Ishikawa (cell line): ENCODE results near the gene CTNND2.

Experiments used
- CEBPB ChIP-seq: IDR thresholded peaks from 2 replicates; pipeline ENCODE4 v1.6.1; 2012
- CREB1 ChIP-seq: IDR thresholded peaks from 2 replicates; pipeline ENCODE4 v1.6.1; 2012; ENCODE audit warnings: low read depth
- EGR1 ChIP-seq: IDR thresholded peaks from 2 replicates; pipeline ENCODE4 v1.6.1; 2012
- EP300 ChIP-seq: IDR thresholded peaks from 2 replicates; pipeline ENCODE4 v1.6.1; 2012; ENCODE audit warnings: borderline replicate concordance
- FOXM1 ChIP-seq: IDR thresholded peaks from 2 replicates; pipeline ENCODE4 v1.6.1; 2012; ENCODE audit warnings: low read depth, borderline replicate concordance
- NFIC ChIP-seq: IDR thresholded peaks from 2 replicates; pipeline ENCODE4 v1.6.1; 2012
- RAD21 ChIP-seq: IDR thresholded peaks from 2 replicates; pipeline ENCODE4 v1.6.1; 2012; ENCODE audit warnings: low read depth
- TAF1 ChIP-seq: IDR thresholded peaks from 2 replicates; pipeline ENCODE4 v1.6.1; 2012; ENCODE audit warnings: low read depth, mild to moderate bottlenecking
- TCF12 ChIP-seq: IDR thresholded peaks from 2 replicates; pipeline ENCODE4 v1.6.1; 2012; ENCODE audit warnings: low read depth
- TEAD4 ChIP-seq: IDR thresholded peaks from 2 replicates; pipeline ENCODE4 v1.6.1; 2012
- YY1 ChIP-seq: IDR thresholded peaks from 2 replicates; pipeline ENCODE4 v1.6.1; 2012; ENCODE audit warnings: low read depth
- ZBTB7A ChIP-seq: IDR thresholded peaks from 2 replicates; pipeline ENCODE4 v1.6.1; 2012; ENCODE audit warnings: low read depth
- TF ChIP-seq, protein P1 (sequence below): IDR thresholded peaks from 2 replicates; pipeline ENCODE4 v1.6.1; 2012
- TF ChIP-seq, protein P2 (sequence below): IDR thresholded peaks from 2 replicates; pipeline ENCODE4 v1.6.1; 2012
- TF ChIP-seq, protein P3 (sequence below): IDR thresholded peaks from 2 replicates; pipeline ENCODE4 v1.6.1; 2012; ENCODE audit warnings: low read depth, mild to moderate bottlenecking

CTNND2 gene

DNA sequence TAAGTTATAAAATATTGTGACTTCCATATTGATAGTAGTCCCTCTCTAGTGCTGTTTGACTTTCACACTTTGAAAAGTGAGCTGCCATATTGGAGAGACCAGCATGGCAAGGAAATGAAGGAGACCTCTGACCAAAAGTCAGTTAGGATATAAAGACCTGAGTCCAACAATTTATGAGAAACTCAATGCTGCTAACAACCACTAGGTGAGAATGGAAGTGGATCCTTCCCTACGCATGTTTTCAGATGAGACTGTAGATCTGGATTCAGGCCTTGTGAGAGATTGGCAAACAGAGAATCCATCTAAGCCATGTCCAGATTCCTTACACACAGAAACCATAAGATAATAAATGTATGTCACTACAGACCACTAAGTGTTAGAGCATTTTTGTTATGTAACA lies 81.6 kb downstream of the CTNND2 start:
- TF ChIP-seq EGR1: no peak
- no peak for TF ChIP-seq CREB1
- TF ChIP-seq, protein P1, sequence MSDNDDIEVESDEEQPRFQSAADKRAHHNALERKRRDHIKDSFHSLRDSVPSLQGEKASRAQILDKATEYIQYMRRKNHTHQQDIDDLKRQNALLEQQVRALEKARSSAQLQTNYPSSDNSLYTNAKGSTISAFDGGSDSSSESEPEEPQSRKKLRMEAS: no peak
- TF ChIP-seq RAD21: no peak
- TF ChIP-seq, protein P2, sequence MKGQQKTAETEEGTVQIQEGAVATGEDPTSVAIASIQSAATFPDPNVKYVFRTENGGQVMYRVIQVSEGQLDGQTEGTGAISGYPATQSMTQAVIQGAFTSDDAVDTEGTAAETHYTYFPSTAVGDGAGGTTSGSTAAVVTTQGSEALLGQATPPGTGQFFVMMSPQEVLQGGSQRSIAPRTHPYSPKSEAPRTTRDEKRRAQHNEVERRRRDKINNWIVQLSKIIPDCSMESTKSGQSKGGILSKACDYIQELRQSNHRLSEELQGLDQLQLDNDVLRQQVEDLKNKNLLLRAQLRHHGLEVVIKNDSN: no peak
- no peak for TF ChIP-seq CEBPB
- no peak for TF ChIP-seq TEAD4
- TF ChIP-seq, protein P3, sequence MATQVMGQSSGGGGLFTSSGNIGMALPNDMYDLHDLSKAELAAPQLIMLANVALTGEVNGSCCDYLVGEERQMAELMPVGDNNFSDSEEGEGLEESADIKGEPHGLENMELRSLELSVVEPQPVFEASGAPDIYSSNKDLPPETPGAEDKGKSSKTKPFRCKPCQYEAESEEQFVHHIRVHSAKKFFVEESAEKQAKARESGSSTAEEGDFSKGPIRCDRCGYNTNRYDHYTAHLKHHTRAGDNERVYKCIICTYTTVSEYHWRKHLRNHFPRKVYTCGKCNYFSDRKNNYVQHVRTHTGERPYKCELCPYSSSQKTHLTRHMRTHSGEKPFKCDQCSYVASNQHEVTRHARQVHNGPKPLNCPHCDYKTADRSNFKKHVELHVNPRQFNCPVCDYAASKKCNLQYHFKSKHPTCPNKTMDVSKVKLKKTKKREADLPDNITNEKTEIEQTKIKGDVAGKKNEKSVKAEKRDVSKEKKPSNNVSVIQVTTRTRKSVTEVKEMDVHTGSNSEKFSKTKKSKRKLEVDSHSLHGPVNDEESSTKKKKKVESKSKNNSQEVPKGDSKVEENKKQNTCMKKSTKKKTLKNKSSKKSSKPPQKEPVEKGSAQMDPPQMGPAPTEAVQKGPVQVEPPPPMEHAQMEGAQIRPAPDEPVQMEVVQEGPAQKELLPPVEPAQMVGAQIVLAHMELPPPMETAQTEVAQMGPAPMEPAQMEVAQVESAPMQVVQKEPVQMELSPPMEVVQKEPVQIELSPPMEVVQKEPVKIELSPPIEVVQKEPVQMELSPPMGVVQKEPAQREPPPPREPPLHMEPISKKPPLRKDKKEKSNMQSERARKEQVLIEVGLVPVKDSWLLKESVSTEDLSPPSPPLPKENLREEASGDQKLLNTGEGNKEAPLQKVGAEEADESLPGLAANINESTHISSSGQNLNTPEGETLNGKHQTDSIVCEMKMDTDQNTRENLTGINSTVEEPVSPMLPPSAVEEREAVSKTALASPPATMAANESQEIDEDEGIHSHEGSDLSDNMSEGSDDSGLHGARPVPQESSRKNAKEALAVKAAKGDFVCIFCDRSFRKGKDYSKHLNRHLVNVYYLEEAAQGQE: no peak
- no peak for TF ChIP-seq FOXM1
- TF ChIP-seq ZBTB7A: no peak
- no peak for TF ChIP-seq EP300
- TF ChIP-seq YY1: no peak
- no peak for TF ChIP-seq TAF1

DNA sequence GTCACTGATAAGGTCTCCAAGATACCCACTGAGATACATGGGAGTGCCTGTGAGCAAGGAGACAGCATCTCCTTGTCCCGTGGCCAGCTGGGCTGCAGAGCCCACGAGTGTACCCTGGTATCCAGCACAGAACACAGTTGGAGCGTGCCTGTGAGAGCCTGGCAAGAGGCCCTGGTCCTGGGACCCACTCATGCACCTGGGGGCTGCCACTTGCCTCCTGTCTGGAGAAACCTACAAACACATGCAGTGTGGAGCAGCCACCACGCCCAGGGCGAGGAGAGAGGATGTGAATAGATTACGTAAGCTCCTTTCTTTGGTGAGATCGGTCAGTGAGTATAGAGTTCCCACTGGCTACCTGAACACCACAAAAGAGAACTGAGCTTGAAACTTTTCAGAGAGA lies 88.3 kb downstream of the CTNND2 start:
- TF ChIP-seq TCF12 (no peak), EGR1 (no peak), ZBTB7A (no peak), TAF1 (no peak), CEBPB (no peak), CREB1 (no peak), NFIC (no peak), RAD21 (no peak), TEAD4 (no peak), FOXM1 (no peak), EP300 (no peak), YY1 (no peak)
- TF ChIP-seq, protein P3: no peak
- TF ChIP-seq, protein P1: no peak
- TF ChIP-seq, protein P2: no peak

DNA sequence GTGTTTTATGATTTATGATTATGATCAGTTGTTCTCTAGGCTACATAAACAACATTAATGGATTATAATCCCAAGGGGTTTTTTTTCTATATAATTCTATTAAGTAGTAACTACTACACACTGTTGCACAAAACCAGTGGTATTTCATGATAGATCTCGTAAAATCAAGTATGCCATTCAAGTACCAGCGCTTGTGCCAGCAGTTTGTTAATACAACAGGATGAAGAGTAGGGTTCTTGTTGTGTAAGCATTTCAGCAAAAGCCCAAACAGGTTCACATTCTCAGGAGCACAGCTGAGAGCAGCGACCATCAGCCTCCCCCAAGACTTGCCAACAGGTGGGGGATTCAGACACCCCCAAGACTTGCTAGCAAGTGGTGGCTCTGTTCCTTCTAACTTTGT lies 88.8 kb downstream of the CTNND2 start:
- TF ChIP-seq, protein P1: no peak
- no peak for TF ChIP-seq CEBPB
- TF ChIP-seq ZBTB7A: no peak
- TF ChIP-seq TAF1: no peak
- no peak for TF ChIP-seq YY1
- no peak for TF ChIP-seq CREB1
- no peak for TF ChIP-seq RAD21
- TF ChIP-seq TEAD4: no peak
- TF ChIP-seq FOXM1: no peak
- TF ChIP-seq, protein P3: no peak

DNA sequence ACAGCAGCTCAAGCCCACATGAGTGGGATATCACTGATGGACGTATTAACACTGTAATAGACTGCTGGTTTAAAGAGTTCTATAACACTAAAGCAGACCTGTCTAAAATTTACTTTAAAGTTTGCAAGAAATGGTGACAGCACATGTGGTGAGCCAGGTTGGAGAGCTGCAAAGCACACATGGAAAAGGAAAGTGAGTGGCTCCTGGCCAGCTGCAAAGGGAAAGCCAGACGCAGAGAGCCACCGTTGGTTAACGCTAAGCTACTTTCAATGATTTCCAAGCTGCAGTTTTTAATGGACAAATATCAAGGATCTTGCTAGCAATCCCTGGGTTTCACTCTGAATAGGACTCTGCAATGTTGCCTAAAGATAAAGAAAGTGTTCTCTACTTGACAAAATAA lies 89.9 kb downstream of the CTNND2 start:
- TF ChIP-seq CEBPB: no peak
- no peak for TF ChIP-seq TAF1
- TF ChIP-seq RAD21: no peak
- no peak for TF ChIP-seq CREB1
- TF ChIP-seq NFIC: no peak
- TF ChIP-seq, protein P2: no peak
- TF ChIP-seq ZBTB7A: no peak
- no peak for TF ChIP-seq YY1
- TF ChIP-seq, protein P3: no peak
- TF ChIP-seq TEAD4: no peak
- TF ChIP-seq FOXM1: no peak
- no peak for TF ChIP-seq EP300
- TF ChIP-seq EGR1: no peak
- TF ChIP-seq, protein P1: no peak
- TF ChIP-seq TCF12: no peak
